GM19099 (cell line): ENCODE results near the gene LTK.

Experiments
- POLR2A ChIP-seq: IDR thresholded peaks from 3 replicates; pipeline ENCODE4 v1.6.1; 2011; ENCODE audit warnings: low read depth; ENCODE audit not compliant: insufficient read length; ENCODE audit errors: extremely low read depth

The LTK gene

GRCh38 chr15:41482110-41482877 is 31.3 kb downstream of the LTK start:
- TF ChIP-seq POLR2A, result no peak

GRCh38 chr15:41480396-41481140 is 33.1 kb downstream of the LTK start:
- no peak for TF ChIP-seq POLR2A

DNA sequence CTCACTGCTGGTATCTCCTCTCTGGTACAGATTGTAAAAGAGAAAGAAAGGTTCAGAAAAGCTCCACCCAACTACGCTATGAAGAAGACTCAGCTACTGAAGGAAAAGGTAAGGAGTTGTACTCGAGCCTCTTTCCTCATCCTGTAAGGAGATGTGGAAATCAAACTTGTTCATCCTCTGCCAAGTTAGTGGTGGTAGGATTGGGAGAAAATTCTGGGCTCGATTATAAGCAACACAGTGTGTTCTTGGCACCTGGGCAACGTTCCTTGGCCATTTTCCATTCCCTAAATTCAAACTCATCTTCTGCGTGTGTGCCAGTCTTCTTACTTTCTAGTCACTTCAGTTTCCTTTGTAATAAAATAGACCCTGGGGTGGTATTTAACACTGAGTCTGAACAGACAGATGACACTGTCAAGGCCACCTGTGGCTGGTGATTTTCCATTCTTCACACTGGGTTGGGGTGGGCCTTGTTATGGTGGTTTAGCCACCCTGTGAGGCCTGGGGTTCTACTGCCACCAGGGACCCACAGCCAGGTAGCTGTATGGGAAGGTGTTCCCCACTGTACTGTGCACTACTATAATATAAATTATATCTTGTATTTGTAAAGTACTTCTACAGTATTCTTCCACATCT is 37.1 kb downstream of the LTK start:
- no peak for TF ChIP-seq POLR2A

- no peak for TF ChIP-seq POLR2A
These were observed 38.7 kb downstream of the LTK start for GRCh38 chr15:41474941-41475340.

- TF ChIP-seq POLR2A, result no peak
These were observed 39.2 kb downstream of the LTK start for GRCh38 chr15:41474436-41474835.

GRCh38 chr15:41473418-41473817 is 40.2 kb downstream of the LTK start:
- no peak for TF ChIP-seq POLR2A

DNA sequence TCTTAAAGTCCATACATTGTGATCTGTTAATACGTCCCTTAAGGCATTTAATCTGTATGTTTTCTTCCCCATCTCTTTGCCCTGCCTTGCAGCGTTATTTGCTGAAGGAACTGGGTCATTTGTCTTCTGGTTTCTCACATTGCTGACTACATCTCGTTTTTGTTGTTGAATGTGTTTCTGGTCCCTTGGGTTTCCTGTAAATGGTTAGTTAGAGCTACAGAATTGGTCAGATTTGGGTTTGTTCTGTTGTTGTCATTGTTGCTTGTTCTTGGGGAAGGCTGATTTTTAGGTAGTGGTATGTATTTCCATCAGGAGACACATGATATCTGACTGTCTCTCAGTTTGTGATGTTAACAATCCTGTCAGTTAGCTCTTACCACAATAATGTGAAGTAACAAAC is 46.9 kb downstream of the LTK start:
- no peak for TF ChIP-seq POLR2A

DNA sequence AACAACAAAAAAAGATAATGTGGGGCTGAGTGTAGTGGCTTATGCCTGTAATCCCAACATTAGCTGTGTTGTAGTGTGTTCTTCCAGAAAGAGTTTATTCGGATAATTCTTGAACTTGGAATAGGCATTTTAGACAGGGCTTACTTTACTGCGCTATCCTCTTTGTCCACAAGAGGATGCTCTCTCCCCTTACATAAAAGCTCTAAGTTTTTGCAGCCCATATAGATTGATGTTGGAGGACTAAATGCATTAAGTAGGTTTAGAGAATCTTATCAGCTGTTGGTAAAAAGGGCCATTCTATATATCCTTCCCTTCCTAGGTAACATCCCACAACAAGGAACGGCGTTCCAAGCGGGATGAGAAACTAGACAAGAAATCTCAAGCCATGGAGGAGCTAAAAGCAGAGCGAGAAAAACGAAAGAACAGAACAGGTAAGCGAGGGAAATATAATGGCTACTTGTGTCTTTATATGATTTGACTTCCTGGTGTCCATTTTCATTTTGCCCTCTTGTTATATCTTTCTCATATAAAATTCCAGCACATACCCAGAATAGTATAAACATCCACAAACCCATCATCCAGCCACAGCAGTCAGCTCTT is 47.7 kb downstream of the LTK start:
- no peak for TF ChIP-seq POLR2A

DNA sequence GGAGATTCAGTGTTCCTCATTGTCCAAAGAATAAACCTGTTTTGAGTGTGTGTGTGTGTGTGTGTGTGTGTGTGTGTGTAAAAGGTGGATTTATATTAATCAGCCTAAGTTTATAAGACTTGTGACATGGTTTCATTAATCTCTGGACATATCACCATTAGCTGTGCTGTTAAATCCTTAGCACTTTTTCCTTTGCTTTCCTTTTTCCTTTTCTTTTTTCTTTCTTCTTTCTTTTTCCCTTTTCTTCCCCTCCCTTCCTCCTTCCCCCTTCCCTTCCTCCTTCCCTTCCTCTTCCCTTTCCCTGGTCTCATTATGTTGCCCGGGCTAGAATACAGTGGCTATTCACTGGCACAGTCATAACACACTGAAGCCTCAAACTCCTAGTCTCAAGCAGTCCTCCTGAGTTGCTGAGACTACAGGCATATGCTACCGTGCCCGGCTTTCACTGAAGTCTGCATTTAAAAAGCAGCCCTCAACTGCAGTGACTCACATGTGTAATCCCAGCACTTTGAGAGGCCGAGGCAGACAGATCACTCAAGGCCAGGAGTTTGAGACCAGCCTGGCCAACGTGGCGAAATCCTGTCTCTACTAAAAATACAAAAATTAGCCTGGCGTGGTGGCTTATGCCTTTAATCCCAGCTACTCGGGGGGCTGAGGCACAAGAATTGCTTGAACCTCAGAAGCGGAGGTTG is 48.6 kb downstream of the LTK start:
- TF ChIP-seq POLR2A, result no peak

GRCh38 chr15:41462084-41462795 is 51.4 kb downstream of the LTK start:
- no peak for TF ChIP-seq POLR2A
